ENCODE measurements around the gene TNIK.
A peak's percentile ranks its signal among the peaks of the same experiment; 100 is the strongest.
"Not testable (repeated sequence)": the region's sequence is repeated elsewhere in the genome, so short reads cannot be mapped to it uniquely, and the experiment has no call there.

Gene TNIK

GRCh38 chr3:171427771-171428320 lies 32.4 kb downstream of the TNIK start:
- Histone ChIP-seq H2BK120ac (ENCODE audit: low read depth, low read length) (no peak overlapping the region), H3K9ac (ENCODE audit: low read length) (no peak overlapping the region), H3K14ac (ENCODE audit: low read length in 2 of 2) (no peak overlapping the region), H4K91ac (ENCODE audit: low read length) (no peak overlapping the region), H2BK5ac (ENCODE audit: low read depth, low read length, poor library complexity, severe bottlenecking) (no peak overlapping the region), H3K18ac (ENCODE audit: low read depth in 1 of 2, low read length in 2 of 2) (peak overlapping the region in 1 of 2 experiments; percentile 77), H3K4me1 (ENCODE audit: control insufficient read depth, insufficient read depth, low read depth, low read length) (peaks cover 2% of the 10 kb centered on the region), H2AFZ (ENCODE audit: low read depth, low read length) (no peak overlapping the region), H3K27me3 (ENCODE audit: control insufficient read depth in 1 of 2, insufficient read depth in 1 of 2, low read length in 2 of 2) (no peaks in the 10 kb centered on the region), H3K9me3 (ENCODE audit: control insufficient read depth, low read length) (no peaks in the 10 kb centered on the region), H3K36me3 (ENCODE audit: control insufficient read depth in 1 of 2, insufficient read depth in 2 of 2, low read depth in 1 of 2, low read length in 2 of 2) (no peaks in the 10 kb centered on the region), H2BK12ac (ENCODE audit: low read length in 2 of 2) (no peak overlapping the region), H3K23ac (ENCODE audit: low read length in 2 of 2) (no peak overlapping the region), H3K79me1 (replicated peaks; ENCODE audit: low read length, poor library complexity, severe bottlenecking) (peaks cover 24% of the 10 kb centered on the region), H3K4me3 (ENCODE audit: insufficient read depth in 1 of 2, low read depth in 1 of 2, low read length in 2 of 2) (no peak overlapping the region), H2BK15ac (ENCODE audit: low read depth, poor library complexity, severe bottlenecking) (peak overlapping the region; percentile 26), H3K4ac (ENCODE audit: low read depth in 1 of 2, low read length in 2 of 2) (no peak overlapping the region), H3K4me2 (ENCODE audit: low read length, poor library complexity, severe bottlenecking) (no peak overlapping the region), H2AK5ac (ENCODE audit: low read length, severe bottlenecking) (no peak overlapping the region), H4K8ac (ENCODE audit: low read length) (no peak overlapping the region), H3K27ac (ENCODE audit: low read length, poor library complexity, severe bottlenecking) (no peak overlapping the region)
- no peak for DNase-seq
- 73% methylated on average over 4 of the region's 4 CpGs for WGBS

GRCh38 chr3:171424063-171424462 lies 36.1 kb downstream of the TNIK start:
- not testable (repeated sequence) for H3K27me3 ChIP-seq (ENCODE audit: control insufficient read depth in 1 of 2, insufficient read depth in 1 of 2, low read length in 2 of 2); H2BK12ac ChIP-seq (ENCODE audit: low read length in 2 of 2); H3K4me3 ChIP-seq (ENCODE audit: insufficient read depth in 1 of 2, low read depth in 1 of 2, low read length in 2 of 2); H3K36me3 ChIP-seq (ENCODE audit: control insufficient read depth in 1 of 2, insufficient read depth in 2 of 2, low read depth in 1 of 2, low read length in 2 of 2); H2BK120ac ChIP-seq (ENCODE audit: low read depth, low read length); DNase-seq; H4K91ac ChIP-seq (ENCODE audit: low read length); H3K9ac ChIP-seq (ENCODE audit: low read length); H3K27ac ChIP-seq (ENCODE audit: low read length, poor library complexity, severe bottlenecking); H2AFZ ChIP-seq (ENCODE audit: low read depth, low read length); H3K4ac ChIP-seq (ENCODE audit: low read depth in 1 of 2, low read length in 2 of 2); H3K4me2 ChIP-seq (ENCODE audit: low read length, poor library complexity, severe bottlenecking); H4K8ac ChIP-seq (ENCODE audit: low read length); H2AK5ac ChIP-seq (ENCODE audit: low read length, severe bottlenecking); H2BK5ac ChIP-seq (ENCODE audit: low read depth, low read length, poor library complexity, severe bottlenecking); H3K4me1 ChIP-seq (ENCODE audit: control insufficient read depth, insufficient read depth, low read depth, low read length); H2BK15ac ChIP-seq (ENCODE audit: low read depth, poor library complexity, severe bottlenecking); H3K9me3 ChIP-seq (ENCODE audit: control insufficient read depth, low read length); H3K23ac ChIP-seq (ENCODE audit: low read length in 2 of 2); H3K14ac ChIP-seq (ENCODE audit: low read length in 2 of 2); H3K18ac ChIP-seq (ENCODE audit: low read depth in 1 of 2, low read length in 2 of 2)
- WGBS, result no CpG with 5 or more reads among the region's 2 CpGs
- H3K79me1 ChIP-seq (replicated peaks; ENCODE audit: low read length, poor library complexity, severe bottlenecking), result peaks cover 19% of the 10 kb centered on the region

GRCh38 chr3:171422855-171423254 lies 37.4 kb downstream of the TNIK start:
- H3K4me2 ChIP-seq (ENCODE audit: low read length, poor library complexity, severe bottlenecking); H3K23ac ChIP-seq (ENCODE audit: low read length in 2 of 2); DNase-seq; H3K9ac ChIP-seq (ENCODE audit: low read length); H4K8ac ChIP-seq (ENCODE audit: low read length); H3K27me3 ChIP-seq (ENCODE audit: control insufficient read depth in 1 of 2, insufficient read depth in 1 of 2, low read length in 2 of 2); H4K91ac ChIP-seq (ENCODE audit: low read length); H3K27ac ChIP-seq (ENCODE audit: low read length, poor library complexity, severe bottlenecking); H3K9me3 ChIP-seq (ENCODE audit: control insufficient read depth, low read length); H2AK5ac ChIP-seq (ENCODE audit: low read length, severe bottlenecking); H3K4me1 ChIP-seq (ENCODE audit: control insufficient read depth, insufficient read depth, low read depth, low read length); H3K4me3 ChIP-seq (ENCODE audit: insufficient read depth in 1 of 2, low read depth in 1 of 2, low read length in 2 of 2); H3K14ac ChIP-seq (ENCODE audit: low read length in 2 of 2); H2AFZ ChIP-seq (ENCODE audit: low read depth, low read length); H2BK12ac ChIP-seq (ENCODE audit: low read length in 2 of 2); H2BK5ac ChIP-seq (ENCODE audit: low read depth, low read length, poor library complexity, severe bottlenecking); H3K4ac ChIP-seq (ENCODE audit: low read depth in 1 of 2, low read length in 2 of 2); H3K18ac ChIP-seq (ENCODE audit: low read depth in 1 of 2, low read length in 2 of 2); H2BK120ac ChIP-seq (ENCODE audit: low read depth, low read length); H3K36me3 ChIP-seq (ENCODE audit: control insufficient read depth in 1 of 2, insufficient read depth in 2 of 2, low read depth in 1 of 2, low read length in 2 of 2); H2BK15ac ChIP-seq (ENCODE audit: low read depth, poor library complexity, severe bottlenecking): not testable (repeated sequence)
- WGBS, result no CpG with 5 or more reads among the region's 2 CpGs
- peaks cover 16% of the 10 kb centered on the region for H3K79me1 ChIP-seq (replicated peaks; ENCODE audit: low read length, poor library complexity, severe bottlenecking)

DNA sequence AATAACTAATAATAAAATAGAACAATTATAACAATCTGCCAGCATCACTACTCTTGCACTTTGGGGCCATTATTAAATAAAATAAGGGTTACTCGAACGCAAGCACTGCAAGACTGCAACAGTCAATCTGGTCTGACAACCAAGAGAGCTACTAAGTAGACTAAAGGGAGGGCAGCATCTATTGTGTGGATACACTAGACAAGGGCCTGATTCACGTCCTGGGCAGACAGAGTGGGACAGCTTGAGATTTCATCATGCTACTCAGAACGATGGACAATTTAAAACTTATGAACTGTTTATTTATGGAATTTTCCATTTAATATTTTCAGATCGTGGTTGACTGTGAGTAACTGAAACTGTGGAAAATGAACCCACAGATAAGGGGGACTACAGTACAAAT lies 39.5 kb downstream of the TNIK start:
- Histone ChIP-seq H4K8ac (ENCODE audit: low read length) (no peak overlapping the region), H3K4me2 (ENCODE audit: low read length, poor library complexity, severe bottlenecking) (no peak overlapping the region), H3K79me1 (replicated peaks; ENCODE audit: low read length, poor library complexity, severe bottlenecking) (peaks cover 9% of the 10 kb centered on the region), H3K4me3 (ENCODE audit: insufficient read depth in 1 of 2, low read depth in 1 of 2, low read length in 2 of 2) (no peak overlapping the region), H2AFZ (ENCODE audit: low read depth, low read length) (no peak overlapping the region), H2AK5ac (ENCODE audit: low read length, severe bottlenecking) (no peak overlapping the region), H3K27ac (ENCODE audit: low read length, poor library complexity, severe bottlenecking) (no peak overlapping the region), H3K36me3 (ENCODE audit: control insufficient read depth in 1 of 2, insufficient read depth in 2 of 2, low read depth in 1 of 2, low read length in 2 of 2) (no peaks in the 10 kb centered on the region), H2BK5ac (ENCODE audit: low read depth, low read length, poor library complexity, severe bottlenecking) (no peak overlapping the region), H3K14ac (ENCODE audit: low read length in 2 of 2) (no peak overlapping the region), H2BK120ac (ENCODE audit: low read depth, low read length) (no peak overlapping the region), H3K4ac (ENCODE audit: low read depth in 1 of 2, low read length in 2 of 2) (no peak overlapping the region), H2BK15ac (ENCODE audit: low read depth, poor library complexity, severe bottlenecking) (no peak overlapping the region), H3K23ac (ENCODE audit: low read length in 2 of 2) (no peak overlapping the region), H3K27me3 (ENCODE audit: control insufficient read depth in 1 of 2, insufficient read depth in 1 of 2, low read length in 2 of 2) (no peaks in the 10 kb centered on the region), H3K9me3 (ENCODE audit: control insufficient read depth, low read length) (no peaks in the 10 kb centered on the region), H4K91ac (ENCODE audit: low read length) (no peak overlapping the region), H3K4me1 (ENCODE audit: control insufficient read depth, insufficient read depth, low read depth, low read length) (no peaks in the 10 kb centered on the region), H2BK12ac (ENCODE audit: low read length in 2 of 2) (no peak overlapping the region), H3K18ac (ENCODE audit: low read depth in 1 of 2, low read length in 2 of 2) (no peak overlapping the region), H3K9ac (ENCODE audit: low read length) (no peak overlapping the region)
- WGBS, result 90% methylated on average over 5 of the region's 5 CpGs
- peak; percentile 31 for DNase-seq
